Measurements from ENCODE around the gene FAM237A.

The FAM237A gene

DNA sequence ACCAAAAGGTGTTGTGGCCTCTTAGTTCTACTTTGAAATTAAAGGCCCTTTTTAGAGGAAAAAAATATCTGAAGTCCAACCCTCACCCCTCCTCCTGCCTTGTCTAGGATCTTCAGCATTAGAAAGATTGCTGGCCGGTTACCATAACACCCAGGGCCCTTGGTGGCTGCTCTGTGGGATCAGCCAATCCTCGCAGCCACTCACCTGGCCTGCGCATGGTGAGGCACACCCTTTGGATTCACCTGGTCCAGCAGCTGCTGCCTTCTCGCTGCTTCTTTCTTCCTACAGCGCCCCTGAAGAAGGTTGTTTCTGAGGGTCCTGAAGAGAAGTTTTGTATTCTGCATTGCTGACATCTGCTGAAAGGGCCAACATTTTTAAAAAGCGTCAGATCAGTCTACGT, 50.7 kb downstream of the FAM237A start:
- no peak for DNase-seq

DNA sequence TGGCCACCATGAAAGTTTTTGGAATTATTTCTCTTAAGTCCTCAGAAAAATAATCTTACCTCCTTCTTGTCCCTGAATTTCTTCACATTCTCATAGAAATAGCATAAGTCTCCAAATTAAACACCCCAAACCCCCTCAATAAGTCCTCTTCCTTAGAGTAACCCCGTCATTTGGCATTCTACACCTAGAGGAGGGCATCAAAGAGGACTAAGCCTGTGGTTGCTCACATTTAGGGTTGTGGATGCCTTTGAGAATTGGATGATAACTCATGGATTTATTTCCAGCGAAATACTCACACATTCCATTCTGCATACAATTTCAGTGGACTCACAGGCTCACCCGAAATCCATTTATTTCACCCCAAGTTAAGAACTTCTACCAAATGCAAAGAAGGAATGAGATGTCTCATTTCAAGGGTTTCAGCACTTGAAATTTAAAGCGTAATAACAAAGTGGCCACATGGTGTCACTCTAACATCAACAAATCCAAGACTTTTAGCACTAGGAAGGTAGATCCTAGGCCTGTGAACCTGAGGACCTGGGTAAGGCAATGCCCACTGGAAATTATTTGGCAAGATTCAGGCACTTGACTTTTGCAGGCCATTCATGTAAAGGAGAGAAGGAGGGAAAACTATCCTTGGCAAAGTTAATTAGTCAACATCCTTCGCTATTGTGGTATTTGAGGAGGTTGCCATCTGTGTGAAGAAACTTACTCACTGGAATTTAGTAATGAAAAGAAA, 51.3 kb downstream of the FAM237A start:
- DNase-seq, result peak in 1 of 2 donors; percentile 49

DNA sequence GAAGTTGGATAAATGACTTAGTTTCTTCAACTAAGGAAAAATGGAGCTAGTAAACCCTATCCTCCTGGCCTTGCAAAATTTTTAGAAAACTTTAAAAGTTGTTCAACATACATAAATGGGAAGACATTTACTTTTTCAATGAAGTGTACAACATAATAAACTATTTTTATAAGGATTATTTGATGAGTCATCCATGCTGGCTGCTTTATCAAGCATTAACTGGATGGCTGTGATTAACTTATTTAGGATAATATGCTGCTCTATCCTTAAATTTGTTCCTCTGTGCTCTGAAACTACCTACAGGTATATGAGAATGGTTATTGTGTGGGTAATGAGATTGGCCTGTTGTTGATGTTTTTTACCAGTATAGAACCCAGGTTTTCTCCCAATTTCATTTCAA, 54.6 kb downstream of the FAM237A start:
- no peak for DNase-seq

DNA sequence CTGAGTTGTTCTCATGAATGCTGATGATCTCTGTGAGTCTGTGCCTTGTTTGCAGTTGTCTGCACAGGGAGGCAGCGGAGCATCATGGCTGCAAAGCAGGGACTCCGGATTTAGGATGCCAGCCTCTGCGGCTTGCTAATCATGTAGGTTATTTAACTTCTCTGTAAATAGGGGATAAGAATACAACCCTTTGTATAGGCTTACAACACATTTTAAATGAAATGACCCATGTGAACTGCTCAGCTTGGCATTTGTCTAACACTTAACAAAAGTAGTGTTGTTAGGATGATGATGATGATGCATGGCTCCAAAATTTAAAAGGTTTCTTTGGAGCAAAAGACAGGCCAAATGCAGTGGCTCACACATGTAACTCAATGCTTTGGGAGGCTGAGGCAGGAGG, 56.5 kb downstream of the FAM237A start:
- DNase-seq, result no peak

Measured in bone marrow (tissue), 2 donors.